MM.1S (cell line): Measurements from ENCODE around the gene CRYBA2.

Experiments used
- CTCF ChIP-seq: fragments of 300-600 bp; sonication (generic); IDR thresholded peaks from 2 replicates; pipeline ENCODE4 v1.5.1; 2016; ENCODE audit warnings: antibody characterized with exemption, low read length, mixed read lengths
- EZH2 ChIP-seq: fragments of 300-600 bp; sonication (generic); optimal IDR thresholded peaks from 2 replicates; pipeline ENCODE3; 2017; ENCODE audit warnings: low read depth, mild to moderate bottlenecking, antibody characterized with exemption, low read length, mixed read lengths
- EZH2phosphoT487 ChIP-seq: fragments of 300-600 bp; sonication (generic); IDR thresholded peaks from 2 replicates; pipeline ENCODE4 v1.6.1; 2018; ENCODE audit warnings: antibody characterized with exemption, low read length

GRCh38 chr2:218970894-218971293 is 22.3 kb downstream of the CRYBA2 start:
- TF ChIP-seq CTCF (no peak), EZH2 (no peak), EZH2phosphoT487 (no peak)
